NB4 (cell line): ENCODE data around the gene PSORS1C2.

ENCODE experiments used
- MYC ChIP-seq: IDR thresholded peaks from 2 replicates; pipeline ENCODE4 v1.6.1; 2011; ENCODE audit warnings: low read depth, low read length
- POLR2A ChIP-seq: IDR thresholded peaks from 2 replicates; pipeline ENCODE4 v1.6.1; 2011; ENCODE audit warnings: mild to moderate bottlenecking; ENCODE audit not compliant: insufficient read length; ENCODE audit errors: extremely low read depth
- TF ChIP-seq, protein P1 (sequence below): IDR thresholded peaks from one replicate; pipeline ENCODE4 v1.5.1; 2012; ENCODE audit warnings: low read depth, low read length
- TF ChIP-seq, protein P2 (sequence below): IDR thresholded peaks from 2 replicates; pipeline ENCODE4 v1.6.1; 2011; ENCODE audit warnings: low read depth, low read length

DNA sequence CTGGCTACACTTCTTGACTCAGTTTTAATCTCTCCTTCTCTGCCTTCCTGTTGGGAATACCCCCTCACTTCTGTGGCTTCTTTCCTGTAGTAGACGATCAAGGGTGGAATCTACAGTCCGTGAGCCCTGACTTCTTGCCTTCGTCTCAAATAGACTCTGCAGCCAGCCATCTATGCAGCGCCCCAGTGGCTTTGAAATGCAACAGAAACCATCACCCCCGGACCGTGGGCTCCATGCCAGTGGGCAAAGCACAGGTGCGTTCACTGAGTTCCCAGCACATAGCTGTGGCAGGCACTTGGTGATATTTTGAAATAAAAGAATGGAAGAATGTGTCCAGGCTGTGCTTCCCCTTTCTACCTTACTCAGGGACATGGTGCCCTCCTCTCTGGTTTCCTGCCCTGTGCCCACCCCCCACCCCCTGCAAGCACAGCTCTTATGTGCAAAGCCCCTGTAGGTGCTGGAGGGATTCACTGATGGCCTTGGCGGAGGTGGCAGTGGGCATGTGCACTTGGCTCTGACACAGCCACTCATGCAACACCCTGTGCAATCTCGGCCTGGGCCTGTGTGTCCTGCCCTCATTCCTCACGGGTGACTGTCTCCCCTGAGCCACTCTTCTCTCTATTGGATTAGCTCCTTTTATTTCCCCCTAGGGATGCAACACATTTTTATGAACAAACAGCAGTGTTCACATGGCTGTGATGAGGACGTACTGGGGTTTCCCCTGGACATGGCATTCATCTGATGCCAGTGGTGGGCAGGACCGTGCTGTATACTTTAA lies 13.1 kb downstream of the PSORS1C2 start:
- TF ChIP-seq, protein P1, sequence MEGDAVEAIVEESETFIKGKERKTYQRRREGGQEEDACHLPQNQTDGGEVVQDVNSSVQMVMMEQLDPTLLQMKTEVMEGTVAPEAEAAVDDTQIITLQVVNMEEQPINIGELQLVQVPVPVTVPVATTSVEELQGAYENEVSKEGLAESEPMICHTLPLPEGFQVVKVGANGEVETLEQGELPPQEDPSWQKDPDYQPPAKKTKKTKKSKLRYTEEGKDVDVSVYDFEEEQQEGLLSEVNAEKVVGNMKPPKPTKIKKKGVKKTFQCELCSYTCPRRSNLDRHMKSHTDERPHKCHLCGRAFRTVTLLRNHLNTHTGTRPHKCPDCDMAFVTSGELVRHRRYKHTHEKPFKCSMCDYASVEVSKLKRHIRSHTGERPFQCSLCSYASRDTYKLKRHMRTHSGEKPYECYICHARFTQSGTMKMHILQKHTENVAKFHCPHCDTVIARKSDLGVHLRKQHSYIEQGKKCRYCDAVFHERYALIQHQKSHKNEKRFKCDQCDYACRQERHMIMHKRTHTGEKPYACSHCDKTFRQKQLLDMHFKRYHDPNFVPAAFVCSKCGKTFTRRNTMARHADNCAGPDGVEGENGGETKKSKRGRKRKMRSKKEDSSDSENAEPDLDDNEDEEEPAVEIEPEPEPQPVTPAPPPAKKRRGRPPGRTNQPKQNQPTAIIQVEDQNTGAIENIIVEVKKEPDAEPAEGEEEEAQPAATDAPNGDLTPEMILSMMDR: no peak
- TF ChIP-seq, protein P2, sequence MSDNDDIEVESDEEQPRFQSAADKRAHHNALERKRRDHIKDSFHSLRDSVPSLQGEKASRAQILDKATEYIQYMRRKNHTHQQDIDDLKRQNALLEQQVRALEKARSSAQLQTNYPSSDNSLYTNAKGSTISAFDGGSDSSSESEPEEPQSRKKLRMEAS: no peak
- TF ChIP-seq POLR2A: no peak
- TF ChIP-seq MYC: no peak
